NCI-H1092 (cell line): Measurements from ENCODE around the gene EFCAB14.
"Not testable (repeated sequence)": the region's sequence is repeated elsewhere in the genome, so short reads cannot be mapped to it uniquely, and the experiment has no call there.

Experiments used
- DNase-seq: peaks from one replicate; lab custom pipeline; 2025; lab: John Stamatoyannopoulos, UW

The EFCAB14 gene

DNA sequence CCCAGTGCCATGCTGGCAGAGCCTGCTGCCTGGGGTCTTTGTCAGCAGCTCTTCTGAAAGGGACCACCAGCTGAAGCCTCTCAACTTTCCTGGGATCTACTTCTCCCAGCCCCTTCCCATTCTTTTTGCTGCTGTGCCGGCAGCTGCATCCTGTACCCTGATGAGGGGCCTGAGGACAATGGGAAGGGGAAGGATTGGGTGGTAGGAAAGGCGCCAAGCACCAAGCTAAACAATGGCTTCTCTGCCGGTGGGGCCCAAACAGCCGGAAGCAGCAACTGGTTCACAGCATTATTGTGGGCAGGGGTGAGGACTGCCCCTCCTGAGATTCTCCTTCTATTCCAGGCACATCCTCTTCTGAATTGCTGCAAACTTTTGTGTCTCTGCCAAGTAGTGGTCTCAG is 5.0 kb upstream of the EFCAB14 start:
- DNase-seq, result no peak

DNA sequence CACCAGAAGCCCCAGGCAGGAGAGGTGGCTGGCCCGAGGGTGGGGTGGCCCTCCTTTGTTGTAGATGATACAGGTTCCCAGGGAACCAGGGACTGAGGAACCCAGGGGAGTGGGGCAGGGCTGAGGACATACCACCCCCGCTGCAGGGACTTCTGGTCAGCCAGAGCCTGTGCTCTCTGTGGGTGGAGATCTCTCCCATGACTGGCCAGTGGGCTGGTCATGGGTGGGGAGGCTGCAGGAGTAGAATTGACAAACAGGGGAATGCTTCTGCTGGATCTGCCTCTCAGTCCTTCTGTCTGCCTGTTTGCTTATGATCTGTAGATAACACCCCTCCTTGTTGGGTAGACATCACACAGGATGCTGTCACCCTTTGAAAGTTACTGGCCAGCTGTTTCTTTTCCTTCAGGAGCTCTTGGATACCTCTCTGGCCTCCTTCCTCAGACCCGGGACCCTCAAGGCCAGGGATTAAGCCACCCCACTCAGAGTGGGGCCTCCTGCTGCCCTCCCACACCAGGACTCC is 2.8 kb upstream of the EFCAB14 start:
- DNase-seq, result no peak

DNA sequence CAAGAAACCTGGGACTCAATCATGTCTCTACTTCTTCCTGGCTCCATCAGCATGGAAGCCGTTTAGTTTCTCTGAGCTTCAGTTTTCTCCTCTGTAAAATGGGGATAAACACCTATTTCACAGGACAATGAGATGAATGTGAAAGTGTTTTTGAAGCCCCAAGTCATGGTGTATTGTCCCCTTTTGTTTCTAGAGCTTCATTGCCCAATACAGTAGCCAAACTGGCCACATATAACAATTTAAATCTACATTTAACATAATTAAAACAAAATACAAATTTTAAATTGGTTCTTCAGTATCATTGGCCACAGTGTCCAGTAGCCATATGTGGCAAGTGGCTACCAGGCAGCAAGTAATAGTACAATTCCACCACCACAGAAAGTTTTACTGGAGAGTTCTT is 2.3 kb upstream of the EFCAB14 start:
- no peak for DNase-seq

DNA sequence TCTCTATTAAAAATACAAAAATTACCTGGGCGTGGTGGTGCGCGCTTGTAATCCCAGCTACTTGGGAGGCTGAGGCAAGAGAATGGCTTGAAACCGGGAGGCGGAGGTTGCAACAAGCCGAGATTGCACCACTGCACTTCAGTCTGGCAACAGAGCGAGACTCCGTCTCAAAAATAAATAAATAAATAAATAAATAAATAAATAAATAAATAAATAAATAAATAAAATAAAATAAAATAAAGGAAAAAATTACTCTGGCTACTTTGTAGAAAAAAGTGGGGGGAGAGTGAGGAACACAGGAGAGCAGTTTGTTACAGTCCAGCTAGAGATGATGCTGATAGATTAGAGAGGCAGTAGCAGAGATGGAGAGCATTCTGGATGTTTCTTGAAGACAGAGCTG is 1.4 kb upstream of the EFCAB14 start:
- not testable (repeated sequence) for DNase-seq

DNA sequence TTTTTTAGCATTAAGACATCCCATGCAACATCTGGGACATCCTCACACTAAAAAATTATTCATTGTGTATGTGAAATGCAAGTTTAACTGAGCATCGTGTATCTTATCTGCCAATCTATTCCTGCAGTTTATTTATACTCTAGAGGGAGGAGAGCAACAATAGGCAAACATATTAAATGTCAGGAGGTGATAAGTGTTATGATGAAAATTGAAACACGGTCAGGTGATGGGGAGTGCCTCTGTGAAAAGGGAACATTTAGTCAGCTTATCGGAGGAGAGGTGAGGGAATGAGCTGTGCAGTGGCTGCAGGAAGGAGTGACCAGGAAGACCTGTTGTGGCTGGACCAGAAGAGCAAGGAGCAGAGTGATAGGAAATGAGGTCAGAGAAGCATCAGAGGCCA is 775 bp upstream of the EFCAB14 start:
- DNase-seq, result no peak

DNA sequence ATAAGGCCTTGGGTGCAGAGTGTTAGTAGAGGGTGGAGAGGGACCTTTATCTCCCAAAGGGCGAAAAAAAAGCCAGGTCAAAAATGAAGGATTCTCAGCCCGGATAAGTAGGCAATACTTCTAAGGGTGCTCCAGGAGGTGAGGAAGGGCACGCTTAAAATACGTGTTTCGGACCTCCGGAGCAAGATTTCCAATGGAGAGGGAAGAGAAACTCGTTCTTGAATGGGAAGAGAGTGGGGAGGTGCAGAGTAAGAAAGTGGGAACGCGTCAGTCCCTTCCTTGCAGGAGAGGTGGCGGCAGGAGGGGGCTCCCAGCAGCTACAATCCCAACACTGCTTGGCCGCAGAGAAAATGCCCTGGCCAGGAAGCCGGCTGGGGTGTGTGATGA is 581 bp downstream of the EFCAB14 start:
- DNase-seq, result no peak

DNA sequence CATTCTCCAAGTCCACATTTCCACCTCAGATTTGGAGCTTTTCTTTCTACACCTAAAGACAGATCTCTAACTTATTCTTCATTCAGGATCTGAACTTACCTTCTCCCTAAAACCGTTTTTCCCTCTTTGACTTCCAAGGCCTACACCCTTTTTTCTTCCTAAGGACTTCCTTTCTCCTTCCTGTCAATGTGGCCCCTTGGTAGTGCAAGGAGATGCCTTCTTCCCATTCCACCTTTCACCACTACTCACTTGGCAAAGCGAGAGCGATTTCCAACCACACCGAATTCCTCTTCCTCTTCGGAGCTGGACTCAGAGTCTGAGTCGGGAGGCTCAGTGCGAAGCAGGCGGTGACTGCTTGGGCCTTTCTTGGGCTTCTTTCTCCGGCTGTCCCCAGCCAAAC is 1.3 kb downstream of the EFCAB14 start:
- no peak for DNase-seq

DNA sequence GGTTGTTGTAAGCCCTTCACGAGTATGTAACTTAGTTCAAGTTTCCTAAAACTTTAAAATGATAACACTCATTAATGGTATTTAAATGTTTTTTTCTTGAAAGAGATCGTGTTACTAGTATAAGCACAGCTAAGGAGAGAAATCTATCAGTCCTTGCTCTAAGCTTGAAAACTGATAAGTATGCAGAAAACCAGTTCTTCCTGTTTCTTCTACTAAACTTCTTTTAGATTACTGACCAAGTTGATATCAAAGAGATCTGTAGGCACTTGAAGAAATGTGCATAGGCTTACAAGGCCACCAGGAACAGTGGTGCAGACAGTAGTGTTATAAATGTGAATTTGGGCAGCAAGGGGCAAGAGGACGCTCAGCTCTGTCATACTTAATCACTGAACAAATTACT is 3.9 kb downstream of the EFCAB14 start:
- no peak for DNase-seq

DNA sequence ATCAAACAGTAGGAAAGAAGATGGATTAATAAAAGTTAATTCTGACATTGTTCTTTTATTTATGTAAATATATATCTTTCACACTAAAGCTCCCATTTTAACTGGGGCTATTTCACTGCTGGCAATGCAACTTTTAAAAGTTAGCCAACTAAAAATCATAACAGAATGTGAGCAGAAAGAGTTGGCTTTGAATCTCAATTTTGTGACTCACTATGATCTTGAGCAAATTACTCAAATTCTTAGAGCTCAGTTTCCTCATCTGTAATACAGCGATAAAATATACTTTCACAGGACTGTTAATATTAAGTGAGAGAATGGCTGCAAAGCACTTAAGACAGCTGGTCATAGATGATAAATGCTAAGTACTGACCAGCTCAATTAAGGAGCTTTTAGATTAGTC is 10.8 kb downstream of the EFCAB14 start:
- no peak for DNase-seq

DNA sequence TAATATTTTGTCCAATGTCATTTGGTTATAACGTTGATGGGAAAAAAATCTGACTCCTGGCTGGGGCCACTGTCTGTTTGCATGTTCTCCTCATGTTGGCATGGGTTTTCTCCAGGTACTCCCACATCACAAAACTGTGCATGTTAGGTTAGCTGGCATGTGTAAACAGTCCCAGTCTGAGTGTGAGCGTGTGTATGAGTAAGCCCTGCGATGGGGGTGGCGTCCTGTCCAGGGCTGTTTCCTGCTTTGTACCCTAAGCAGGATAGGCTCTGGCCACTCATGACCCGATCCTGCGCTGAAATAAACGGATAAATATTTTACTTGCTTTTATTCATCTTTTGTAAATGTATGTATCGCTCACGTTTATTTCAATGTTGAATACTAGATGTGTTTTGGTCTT is 13.5 kb downstream of the EFCAB14 start:
- no peak for DNase-seq

DNA sequence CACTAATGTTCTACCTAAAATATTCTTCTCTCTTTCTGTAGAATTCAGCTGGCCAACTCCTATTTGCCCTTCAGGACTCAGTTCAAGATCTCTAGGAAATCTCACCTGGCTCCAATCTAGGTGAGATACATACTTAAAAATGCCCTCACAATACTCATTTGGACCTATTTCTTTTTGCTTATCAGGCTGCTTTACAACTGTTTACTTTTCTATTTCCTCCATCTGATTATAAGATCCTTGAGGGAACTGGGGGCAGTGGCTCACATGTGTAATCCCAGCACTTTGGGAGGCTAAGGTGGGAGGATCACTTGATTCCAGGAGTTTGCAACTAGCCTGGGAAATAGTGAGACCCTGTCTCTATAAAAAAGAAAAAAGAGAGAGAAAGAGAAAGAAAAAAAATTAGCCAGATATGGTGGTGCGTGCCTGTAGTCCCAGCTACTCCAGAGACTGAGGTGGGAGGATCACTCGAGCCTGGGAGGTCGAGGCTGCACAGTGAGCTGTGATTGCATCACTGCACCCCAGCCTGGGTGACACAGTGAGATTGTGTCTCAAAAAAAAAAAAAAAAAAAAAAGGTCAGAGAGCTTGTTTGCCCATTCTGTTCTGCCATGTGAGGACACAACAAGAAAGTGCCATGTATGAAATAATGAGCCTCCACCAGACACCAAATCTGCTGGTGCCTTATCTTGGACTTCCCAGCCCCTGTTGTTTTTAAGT is 14.8 kb downstream of the EFCAB14 start:
- no peak for DNase-seq

DNA sequence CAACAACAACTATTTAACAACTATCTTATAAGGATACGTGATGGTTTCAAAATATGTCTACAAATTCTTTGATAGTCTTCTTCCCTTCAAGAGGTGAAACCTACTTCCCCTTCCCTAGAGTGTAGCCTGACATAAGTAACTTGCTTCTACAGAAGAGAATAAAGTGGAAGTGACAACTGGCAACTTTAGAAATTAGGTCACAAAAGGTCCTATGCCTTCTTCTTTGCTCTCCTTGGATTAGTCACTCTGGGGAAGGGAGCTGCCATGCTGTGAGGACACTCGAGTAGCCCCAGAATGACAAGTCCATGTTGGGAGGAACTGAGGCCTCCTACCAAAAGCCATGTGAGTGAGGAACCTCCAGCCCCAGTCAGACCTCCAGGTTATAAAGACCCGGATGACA is 19.2 kb downstream of the EFCAB14 start:
- DNase-seq, result no peak

DNA sequence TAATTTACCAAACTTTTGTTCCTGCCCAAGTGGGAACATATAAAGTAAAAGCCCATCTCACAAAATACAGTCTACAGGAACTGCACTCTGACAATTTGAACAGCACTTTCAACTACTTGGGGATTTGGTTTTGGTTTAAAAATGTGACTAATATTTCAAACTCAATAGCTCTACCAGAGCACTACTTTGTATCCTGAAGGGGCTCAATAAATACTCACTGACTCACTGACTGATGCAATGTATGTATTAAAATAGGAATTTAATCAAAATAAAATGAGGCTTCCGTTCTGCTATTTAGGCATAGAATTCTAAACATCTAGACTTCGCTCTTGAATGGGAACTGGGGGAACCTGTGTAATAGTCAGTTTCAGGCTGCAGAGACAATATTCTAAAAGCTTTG is 21.9 kb downstream of the EFCAB14 start:
- DNase-seq, result no peak

DNA sequence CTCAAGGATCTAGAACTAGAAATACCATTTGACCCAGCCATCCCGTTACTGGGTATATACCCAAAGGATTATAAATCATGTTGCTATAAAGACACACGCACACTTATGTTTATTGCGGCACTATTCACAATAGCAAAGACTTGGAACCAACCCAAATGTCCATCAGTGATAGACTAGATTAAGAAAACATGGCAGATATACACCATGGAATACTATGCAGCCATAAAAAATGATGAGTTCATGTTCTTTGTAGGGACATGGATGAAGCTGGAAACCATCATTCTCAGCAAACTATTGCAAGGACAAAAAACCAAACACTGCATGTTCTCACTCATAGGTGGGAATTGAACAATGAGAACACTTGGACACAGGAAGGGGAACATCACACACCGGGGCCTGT is 24.2 kb downstream of the EFCAB14 start:
- not testable (repeated sequence) for DNase-seq

DNA sequence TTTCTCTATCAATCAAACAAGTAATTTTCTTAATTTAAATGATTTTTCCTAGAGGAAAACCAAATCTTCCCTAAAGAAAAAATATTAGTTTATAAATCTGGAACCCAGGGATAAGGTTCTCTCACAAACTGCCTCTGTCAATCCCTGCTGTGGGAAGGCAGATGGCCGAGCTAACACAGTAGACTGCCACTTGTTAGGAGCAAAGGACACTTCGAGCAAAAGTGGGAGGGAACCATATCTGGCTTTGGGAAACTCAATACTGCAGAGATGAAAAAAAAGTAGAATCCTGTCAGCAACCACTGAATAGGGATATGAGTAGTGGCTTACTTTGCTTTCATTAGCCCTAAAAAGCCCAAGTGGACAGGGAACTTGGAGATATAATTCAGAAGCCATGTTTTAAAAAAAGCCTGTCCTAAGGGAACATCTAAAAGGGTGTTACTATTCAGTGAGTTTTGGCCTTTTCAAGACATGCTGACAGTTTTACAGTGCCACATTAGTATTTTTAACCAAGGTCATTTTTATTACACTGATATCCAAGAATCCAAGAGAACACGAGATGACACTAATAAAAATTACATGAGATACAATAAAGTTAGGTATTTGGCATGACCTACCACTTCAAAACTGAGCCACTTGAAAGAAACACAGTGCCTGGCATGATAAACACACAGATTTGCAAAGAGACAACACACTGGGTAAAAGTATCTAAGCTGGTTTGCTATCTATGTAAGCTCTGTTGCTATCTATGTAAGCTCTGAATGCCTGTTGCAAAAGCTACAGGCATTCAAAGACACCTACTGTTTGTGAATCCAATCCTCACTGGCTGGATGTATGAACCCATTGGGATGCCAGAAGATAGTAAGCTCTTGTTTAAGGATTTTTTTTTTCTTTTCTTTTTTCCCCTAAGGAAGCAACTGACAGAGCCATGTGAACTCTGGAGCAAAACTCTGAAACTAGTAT is 25.8 kb downstream of the EFCAB14 start:
- DNase-seq, result no peak

DNA sequence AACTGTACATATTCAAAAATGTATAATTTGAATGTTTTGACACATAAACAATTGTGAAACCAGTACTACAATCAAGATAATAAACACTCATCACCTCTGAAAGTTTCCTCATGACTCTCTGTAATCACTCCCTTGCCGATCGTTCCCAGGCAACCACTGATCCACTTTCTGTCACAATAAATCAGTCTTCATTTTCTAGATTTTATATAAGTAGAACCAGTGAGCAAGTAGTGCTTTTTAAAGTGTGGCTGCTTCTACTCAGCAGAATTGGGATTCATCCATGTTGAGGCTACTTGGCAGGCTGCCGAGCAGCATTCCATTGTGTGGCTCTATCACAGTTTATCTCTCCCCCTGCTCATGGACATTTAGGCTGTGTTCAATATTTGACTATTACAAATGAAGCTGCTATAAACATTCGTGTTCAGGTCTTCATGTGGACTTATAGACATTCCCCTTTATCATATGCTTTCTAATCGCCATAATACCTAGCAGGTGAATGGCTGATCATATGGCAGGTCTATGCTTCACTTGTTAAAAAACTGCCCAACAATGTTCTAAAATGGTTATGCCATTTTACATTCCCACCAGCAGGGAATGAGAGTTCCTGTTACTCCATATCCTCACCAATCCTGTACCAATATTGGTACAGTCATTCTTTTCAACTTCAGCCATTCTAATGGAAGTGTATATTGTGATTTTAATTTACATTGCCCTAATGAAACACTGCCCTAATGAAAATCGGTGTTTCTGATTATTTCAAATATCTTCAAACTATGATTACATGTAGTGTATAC is 26.7 kb downstream of the EFCAB14 start:
- DNase-seq, result no peak

DNA sequence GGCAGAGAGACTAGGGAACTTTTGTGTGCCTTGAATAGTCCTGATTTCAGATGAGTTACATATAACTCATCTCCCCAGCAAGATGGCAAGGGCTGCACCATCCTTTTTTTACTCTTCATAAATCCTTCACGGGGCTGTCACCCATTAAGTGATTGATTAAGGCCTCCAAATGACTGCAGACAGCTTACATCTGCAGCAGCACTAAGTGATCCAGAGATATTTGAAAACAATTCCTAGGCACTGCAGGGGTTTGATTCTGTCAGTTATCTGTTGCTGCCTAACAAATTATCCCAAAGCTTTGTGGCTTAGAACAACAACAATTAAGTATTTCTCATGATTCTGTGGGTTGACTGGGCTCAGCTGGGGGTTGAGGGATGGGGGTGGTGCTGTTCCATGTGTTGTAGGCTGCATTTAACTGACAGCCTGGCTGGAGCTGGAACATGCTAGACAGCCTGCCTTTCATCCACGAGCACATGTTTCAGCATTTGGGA is 27.9 kb downstream of the EFCAB14 start:
- no peak for DNase-seq

DNA sequence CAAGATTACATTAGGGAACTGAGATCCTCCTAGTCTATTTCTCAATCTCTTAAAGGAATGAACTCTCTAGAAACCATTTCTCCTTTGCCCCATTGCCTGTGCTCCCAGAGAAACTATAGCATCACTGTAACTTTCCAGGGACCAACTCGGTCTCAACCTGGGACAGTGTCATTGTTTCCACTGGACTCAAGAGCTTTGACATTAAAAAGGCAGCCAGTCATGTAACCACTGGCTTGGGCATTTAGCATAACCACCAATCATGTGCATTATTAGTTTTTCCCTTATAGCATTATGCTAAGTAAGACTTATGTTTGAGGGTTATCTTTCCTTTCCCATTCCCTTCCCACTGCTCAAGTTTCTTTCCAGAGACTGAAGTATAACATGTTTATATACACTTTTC is 29.0 kb downstream of the EFCAB14 start:
- no peak for DNase-seq

DNA sequence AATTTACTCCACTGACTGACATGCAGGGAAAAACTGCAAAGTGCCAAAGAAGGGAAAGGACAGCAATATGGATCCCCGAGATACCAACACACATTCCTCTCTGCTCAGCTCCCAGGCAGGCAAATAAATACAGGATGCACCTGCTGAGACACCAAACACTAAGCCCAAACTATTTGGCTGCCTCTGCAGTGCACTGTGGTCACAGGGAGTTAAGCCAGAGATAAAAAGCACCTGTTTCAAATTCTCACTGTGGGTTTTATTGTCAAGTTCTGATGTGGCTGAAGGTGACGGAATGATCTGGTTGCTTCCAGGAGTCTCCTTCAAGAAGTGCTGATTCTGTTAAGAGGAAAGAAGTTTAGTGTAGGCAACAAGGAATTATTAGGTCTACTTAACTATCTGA is 29.6 kb downstream of the EFCAB14 start:
- DNase-seq, result no peak

DNA sequence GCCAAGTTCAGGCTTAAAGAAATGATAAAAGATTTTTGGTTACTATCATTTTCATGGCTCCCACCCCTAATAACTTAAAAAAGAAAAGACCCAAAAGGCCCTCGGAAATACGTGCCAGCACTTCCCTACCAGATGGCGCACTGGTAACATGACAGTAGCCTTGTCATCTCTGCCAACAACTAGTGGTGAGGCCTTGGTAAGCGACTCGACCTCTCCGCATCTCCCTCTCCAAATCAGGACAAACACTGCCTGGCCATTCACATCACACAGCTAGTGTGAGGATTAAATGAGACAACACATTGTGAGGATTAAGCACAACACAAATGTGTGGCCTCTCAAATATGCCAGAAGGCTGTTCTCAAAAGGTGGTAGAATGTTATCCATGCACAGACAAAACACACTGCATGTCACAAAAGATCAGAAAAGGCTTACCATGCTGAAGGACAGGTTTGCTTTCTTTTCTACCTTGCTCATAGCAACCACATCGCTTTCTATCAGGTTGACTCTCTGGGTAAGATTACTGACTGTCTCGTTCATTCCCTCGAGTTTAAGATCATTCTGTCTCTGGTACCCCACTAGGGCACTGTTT is 30.9 kb downstream of the EFCAB14 start:
- no peak for DNase-seq

DNA sequence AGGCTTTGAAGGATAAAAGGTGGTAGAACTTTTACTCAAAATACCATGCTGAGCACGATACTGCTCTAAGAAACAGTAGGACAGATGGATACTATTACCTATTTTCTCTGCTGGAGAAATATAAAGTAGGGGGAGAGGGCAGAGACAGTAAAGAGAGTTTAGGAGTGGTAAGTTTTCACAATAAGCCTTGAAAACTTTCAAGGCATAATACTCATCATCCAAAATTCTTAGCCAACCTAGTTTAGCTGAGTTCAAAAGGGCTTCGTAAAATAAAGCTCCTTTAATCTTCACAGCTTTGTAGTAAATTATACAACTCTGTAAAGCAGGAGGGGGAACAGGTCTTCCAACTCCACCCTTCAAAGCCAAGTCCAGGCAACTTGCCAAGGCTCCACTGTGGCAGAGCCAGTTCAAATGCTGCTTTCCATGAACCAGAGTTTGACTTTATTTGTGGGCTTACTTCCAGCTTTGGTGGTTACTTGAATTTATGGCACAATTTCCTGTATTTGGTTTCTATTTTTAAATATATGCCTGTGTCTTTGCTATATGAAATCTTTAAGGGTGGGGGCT is 31.7 kb downstream of the EFCAB14 start:
- no peak for DNase-seq
